Effector CD4-positive, alpha-beta T cell (primary cell): ENCODE measurements around the gene SPATC1L.
"Not testable (repeated sequence)": the region's sequence is repeated elsewhere in the genome, so short reads cannot be mapped to it uniquely, and the experiment has no call there.

ENCODE experiments used
- DNase-seq: peaks from one replicate; pipeline ENCODE4 v3.0.0-alpha.2; 2020

SPATC1L gene

GRCh38 chr21:46182548-46183336, 1.5 kb downstream of the SPATC1L start:
- DNase-seq = no peak

GRCh38 chr21:46181953-46182547, 2.2 kb downstream of the SPATC1L start:
- DNase-seq = no peak

GRCh38 chr21:46181436-46181835, 2.8 kb downstream of the SPATC1L start:
- DNase-seq = no peak

- DNase-seq = no peak
Observed at GRCh38 chr21:46180778-46181391, 3.4 kb downstream of the SPATC1L start.

- DNase-seq = no peak
Observed at GRCh38 chr21:46180079-46180722, 4.1 kb downstream of the SPATC1L start.

- no peak for DNase-seq
Observed at GRCh38 chr21:46179708-46180078, 4.6 kb downstream of the SPATC1L start.

GRCh38 chr21:46178961-46179360, 5.3 kb downstream of the SPATC1L start:
- no peak for DNase-seq

GRCh38 chr21:46176443-46177129, 7.7 kb downstream of the SPATC1L start:
- not testable (repeated sequence) for DNase-seq

- no peak for DNase-seq
Observed at GRCh38 chr21:46173573-46173972, 10.7 kb downstream of the SPATC1L start.

GRCh38 chr21:46172863-46173528, 11.3 kb downstream of the SPATC1L start:
- DNase-seq = no peak

GRCh38 chr21:46171996-46172862, 12.0 kb downstream of the SPATC1L start:
- no peak for DNase-seq

GRCh38 chr21:46171585-46171984, 12.7 kb downstream of the SPATC1L start:
- DNase-seq = no peak

- DNase-seq = not testable (repeated sequence)
Observed at GRCh38 chr21:46170436-46171193, 13.6 kb downstream of the SPATC1L start.

- DNase-seq = no peak
Observed at GRCh38 chr21:46168659-46169386, 15.4 kb downstream of the SPATC1L start.

GRCh38 chr21:46168238-46168637, 16.0 kb downstream of the SPATC1L start:
- no peak for DNase-seq

GRCh38 chr21:46165098-46165497, 19.2 kb downstream of the SPATC1L start:
- DNase-seq = no peak

- no peak for DNase-seq
Observed at GRCh38 chr21:46163380-46163779, 20.9 kb downstream of the SPATC1L start.

GRCh38 chr21:46161633-46162592, 22.3 kb downstream of the SPATC1L start:
- DNase-seq = no peak
